NCI-H82 treated with DMSO at 0.1 percent for 48 hours (cell line): ENCODE results near the gene DBN1.
"Not testable (repeated sequence)": the region's sequence is repeated elsewhere in the genome, so short reads cannot be mapped to it uniquely, and the experiment has no call there.

ENCODE experiments used
- DNase-seq: peaks from one replicate; lab custom pipeline; 2025; ENCODE audit not compliant: unreplicated experiment; lab: John Stamatoyannopoulos, UW

The DBN1 gene

DNA sequence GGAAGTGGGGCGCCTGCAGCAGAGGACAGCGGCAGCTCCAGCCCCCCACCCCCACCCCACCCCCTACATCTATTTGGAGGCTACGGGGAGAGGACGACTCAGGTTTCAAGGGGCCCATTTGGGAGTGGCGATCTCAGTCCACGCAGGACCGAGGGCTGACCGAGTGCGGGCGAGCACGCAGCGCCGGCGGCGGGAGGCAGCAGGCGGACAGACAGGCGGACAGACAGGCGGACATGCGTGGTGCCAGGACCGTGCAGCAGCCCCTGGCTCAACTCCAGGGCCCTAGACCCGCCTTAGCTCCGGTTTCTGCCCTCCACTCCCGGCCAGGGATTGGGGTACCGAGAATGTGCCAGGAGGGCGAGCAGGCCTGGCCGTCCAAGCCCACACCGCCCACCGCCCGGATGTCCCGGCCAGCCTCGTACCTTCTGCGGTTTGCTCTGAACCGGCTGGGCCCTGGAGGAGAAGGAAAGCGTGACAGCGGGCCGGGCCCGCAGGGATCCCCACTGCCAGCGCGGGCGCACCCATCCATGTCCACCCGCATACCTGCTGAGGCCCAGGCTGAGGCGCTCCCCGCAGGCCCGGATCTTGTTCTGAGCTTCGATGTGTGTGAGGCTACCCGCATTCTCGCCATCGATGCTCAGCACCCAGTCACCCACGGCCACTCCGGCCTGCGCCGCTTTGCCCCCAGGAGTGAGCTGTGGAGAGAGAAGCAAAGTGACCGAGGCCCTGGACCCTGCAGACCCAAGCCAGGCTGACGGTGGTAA lies 18.7 kb upstream of the DBN1 start:
- no peak for DNase-seq

DNA sequence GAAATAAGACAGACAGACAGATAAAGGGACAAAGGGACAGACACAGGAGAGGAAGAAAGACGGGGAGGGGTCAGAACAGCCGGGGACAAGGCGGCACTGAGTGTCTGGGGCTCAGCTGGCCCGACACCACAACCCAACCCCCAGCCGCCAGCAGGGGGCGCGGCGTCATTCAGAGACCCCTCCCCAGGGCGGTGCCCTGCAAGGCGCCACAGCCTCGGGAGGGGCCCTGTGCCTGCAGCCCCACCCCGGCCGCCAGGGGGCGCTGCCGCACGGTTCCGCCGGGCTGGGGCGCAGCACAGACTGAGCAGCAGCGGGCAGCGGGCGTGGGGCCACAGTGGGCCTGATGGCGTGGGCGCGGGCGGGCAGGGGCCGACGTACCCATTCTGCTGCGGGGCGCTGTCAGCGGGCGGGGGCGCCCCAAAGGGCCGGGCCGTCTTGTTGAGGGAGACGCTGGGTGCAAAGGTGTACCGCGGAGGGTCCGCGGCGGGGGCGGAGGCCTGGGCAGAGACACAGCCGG lies 18.1 kb upstream of the DBN1 start:
- peak; percentile 46 for DNase-seq

DNA sequence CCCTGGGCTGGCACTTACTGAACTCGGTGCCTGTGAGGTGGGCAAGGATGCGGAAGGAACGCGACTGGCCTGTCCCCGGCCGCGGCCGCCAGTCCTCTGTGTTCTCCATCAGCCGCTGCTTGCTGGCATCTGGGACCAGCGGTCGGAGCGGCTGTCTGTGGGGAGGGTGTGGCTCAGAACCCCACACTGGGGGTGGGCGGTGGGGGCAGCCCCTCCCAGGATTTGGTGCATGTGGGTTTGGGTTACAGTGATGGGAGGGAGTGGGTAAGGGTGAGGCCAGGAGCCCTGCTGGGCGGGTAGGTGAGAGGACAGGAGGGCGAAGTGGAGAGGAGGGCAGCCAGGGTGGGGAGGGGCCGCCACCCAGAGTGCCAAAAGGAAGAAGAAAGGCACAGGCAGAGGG lies 17.6 kb upstream of the DBN1 start:
- DNase-seq = no peak

DNA sequence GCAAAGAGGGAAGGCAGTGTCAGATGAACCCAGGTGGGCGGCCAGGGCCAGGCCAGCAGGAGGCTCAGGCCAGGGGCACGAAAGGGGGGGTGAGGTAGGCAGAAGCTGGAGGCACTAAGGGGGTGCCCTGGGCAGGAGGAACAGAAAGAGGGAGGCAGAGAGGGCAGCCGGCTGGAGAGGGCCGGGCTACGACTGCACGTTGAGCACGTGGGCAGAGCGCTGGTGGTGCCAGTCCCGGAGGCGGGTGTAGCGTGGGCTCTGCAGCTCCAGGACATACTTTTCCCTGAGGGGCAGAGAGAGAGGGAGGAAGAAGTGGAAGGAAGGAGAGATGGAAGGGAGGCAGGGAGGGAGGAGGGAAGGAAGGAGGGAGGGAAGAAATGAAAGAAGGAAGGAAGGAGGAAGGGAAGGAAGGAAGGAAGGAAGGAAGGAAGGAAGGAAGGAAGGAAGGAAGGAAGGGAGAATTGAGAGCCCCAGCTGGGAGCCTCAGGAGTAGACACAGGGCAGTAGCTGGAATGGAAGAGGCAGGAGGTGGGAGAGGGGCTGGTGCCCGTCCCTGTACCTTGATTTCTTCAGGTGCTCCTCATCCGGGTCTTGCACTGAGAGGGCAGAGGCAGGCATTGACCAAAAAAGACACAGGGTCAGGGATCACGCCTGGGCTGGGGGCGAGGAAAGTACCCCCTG lies 17.0 kb upstream of the DBN1 start:
- no peak for DNase-seq

DNA sequence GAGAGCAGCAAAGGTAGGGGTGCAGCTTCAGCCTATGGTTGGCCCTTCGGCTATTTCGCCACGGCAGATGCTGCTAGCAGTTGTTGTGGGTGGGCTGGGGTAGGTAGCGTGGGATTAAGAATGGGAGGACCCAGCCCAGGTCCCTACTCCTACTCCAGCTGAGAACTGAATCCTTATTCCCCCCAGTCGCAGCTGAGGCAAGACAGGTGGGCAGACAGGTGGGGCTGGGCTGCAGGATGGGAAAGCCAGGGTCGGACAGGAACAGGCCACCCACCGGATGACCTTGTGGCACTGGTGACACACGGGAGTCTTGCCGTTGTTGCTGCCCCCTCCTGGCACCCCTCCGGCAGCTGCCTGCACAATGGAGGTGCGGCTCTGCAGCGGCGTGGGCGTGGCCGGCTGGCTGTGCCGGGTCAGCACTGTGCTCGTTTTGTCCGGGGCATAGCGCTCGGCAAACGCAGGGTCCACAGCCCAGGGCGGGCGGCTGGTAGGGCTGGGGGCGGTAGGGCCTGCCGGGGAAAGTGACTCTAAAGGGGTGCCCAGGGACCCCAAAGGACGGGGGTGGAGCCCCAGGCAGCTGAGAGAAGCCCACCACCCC lies 15.8 kb upstream of the DBN1 start:
- no peak for DNase-seq

DNA sequence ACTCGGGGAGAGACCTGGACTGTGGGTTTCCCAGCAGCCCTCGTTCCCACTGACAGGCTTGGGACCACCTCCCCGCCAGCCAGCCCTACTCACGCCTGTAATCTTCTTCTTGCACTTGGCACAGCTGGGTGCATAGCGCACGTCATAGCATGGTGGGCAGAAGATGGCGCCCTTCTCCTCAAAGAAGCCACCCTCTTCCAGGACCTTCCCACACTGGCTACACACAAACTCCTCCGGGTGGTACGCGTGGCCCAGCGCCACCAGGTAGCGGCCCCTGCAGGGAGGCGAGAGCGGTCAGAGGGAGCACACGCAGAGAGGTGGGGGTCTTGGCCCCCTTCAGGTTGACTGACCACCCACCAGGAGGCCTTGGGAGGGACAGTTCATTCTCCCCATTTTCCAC lies 14.5 kb upstream of the DBN1 start:
- DNase-seq = no peak

DNA sequence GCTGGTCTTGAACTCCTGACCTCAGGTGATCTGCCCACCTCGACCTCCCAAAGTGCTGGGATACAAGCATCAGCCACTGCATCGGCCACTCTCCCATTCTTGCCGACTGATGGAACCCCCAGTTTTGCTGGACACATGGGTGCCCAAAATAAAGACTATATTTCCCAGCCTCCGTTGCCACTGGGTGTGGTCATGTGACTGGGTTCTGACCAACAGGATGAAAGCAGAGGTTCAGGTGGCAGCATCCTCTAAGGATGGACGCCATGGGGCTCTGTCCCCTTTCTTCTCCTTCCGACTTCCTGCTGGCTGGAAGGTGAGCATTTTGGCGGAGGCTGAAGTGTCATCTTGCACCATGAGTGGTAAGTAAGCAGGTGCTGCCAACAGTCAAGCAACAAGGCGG lies 13.7 kb upstream of the DBN1 start:
- no peak for DNase-seq

DNA sequence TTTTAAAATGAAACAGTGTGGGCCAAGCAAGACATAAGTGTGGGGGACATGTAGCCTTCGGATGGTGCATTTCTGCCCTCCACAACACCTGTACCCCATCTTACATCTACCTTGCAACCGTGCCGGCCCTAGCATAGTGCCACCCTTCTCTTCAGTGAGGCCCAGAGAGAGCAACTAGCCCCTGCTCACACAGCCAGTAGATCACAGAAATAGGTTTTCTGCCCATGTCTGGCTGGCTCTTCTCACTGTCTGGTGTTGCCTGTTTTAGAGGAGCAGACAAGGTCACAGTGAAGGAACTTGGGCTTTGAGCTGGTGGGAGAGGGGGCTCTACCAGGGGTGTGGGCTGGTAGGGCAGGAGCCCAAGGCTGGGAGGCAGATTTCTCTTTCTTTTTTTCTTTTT lies 12.8 kb upstream of the DBN1 start:
- DNase-seq = no peak

DNA sequence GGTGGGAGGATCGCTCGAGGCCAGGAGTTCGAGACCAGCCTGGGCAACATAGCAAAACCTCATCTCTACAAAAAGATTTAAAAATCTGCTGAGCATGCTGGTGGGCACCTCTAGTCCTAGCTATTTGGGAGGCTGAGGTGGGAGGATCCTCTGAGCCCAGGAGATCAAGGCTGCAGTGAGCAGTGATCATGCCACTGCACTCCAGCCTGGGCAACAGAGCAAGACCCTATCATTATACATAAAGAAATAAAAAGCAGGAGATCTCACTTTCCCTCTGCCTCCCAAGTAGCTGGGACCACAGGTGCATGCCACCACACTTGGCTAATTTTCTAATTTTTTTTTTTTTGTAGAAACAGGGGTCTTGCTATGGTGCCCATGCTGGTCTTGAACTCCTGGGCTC lies 12.3 kb upstream of the DBN1 start:
- DNase-seq = not testable (repeated sequence)

DNA sequence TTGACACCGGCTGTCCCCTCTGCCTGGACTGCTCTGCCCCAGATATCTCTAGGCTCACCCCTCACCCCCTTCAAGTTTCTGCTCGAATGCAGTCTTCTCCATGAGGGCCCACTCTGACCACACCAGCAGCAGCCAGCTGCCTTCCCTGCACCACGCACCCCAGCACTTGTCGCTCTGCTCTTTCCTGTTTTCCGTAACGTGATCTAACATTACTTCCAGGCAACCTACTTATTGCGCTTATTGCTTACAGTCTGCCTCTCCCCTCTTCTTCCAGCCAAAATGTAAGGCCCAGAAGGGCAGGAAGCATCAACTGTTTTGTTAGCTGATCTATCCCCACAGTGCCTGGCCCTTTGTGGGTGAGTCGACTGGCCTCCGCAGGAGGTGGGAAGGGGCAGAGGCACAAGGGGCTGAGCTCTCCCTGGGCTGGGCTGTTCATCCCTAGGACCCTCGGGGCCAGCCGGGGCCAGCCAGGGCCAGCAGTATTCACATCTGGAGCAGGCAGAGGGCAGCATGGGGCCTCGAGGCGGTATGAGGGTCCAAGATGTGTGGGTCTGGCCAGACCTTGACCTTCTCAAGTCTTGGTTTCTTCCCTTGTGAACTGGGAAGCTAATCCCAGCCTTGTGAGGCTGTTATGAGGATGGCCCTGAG lies 11.6 kb upstream of the DBN1 start:
- no peak for DNase-seq

DNA sequence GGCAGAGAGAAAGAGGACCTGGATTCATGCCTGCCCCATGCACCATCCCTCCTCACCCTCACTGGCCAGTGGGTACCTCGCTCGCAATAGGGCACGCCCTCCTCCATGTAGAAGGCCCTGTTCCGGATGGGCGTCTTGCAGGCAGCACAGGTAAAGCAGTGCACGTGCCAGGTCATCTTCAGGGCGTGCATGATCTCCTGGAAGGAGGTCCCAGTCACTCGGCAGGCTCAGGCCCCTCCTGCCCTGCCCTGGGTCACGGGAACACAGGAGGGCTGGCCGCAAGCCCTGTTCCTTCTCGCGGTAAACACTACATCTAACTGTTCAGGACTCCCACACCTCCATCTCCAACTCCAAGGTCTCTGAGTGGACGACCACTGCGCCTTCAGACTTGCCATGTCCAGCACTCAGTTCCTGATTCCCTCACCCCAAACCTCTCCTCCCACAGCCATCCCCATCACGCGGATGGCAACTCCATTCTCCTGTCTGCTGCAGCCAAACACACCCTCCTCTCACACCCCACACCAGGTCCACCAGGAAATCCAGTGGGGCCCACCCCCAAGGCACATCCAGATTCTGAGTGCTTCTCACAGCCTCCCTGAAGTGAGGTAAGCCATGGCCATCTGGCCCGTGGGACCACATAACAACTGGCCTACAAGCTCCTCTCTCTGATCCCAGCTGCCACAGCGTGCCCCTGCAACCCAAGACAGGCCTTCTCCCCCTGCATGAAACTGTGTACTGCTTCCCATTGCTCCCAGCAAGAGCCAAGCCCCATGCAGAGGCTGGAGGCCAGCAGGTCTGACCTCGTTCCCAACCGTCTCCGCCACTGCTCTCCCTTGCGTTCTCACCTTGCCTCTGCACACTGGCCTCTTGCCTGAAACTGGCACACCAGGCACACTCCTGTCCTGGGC lies 10.8 kb upstream of the DBN1 start:
- no peak for DNase-seq

DNA sequence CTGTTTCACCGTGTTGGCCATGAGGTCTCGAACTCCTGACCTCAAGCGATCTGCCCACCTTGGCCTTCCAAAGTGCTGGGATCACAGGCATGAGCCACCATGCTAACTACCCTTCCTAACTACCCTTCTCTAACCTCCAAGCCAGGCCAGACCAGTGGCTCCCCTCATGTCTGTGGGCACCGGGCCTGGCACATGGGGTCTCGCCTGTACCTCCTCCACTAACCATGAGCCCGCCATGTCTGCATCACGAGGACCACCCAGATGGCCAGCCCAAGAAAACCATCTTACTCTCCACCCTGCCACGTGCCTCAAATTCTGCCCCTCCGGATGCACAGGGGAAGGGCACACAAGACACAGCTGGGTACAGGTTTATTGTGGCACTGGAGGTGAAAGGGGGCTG lies 9.6 kb upstream of the DBN1 start:
- no peak for DNase-seq

DNA sequence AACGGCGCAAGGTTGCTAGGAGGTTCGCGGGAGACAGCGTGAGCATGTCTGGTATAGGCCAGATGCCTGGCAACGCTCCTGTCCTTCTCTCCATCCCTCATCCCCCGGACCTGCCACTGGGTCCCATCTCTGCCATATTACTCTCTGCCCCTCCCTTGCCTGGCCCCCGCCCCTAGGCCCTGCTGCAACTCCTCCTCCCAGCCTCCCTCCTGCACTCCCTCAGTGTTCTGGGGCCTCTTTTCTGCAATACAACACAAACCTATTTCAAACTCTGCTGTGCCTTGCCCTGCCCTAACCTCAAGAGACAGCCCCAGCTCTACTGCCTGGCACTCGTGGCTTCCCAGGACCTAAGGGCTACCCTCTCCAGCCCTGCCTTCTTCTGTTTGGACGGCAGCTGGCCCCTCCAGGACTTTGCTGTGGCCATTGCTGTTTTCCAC lies 8.9 kb upstream of the DBN1 start:
- no peak for DNase-seq

DNA sequence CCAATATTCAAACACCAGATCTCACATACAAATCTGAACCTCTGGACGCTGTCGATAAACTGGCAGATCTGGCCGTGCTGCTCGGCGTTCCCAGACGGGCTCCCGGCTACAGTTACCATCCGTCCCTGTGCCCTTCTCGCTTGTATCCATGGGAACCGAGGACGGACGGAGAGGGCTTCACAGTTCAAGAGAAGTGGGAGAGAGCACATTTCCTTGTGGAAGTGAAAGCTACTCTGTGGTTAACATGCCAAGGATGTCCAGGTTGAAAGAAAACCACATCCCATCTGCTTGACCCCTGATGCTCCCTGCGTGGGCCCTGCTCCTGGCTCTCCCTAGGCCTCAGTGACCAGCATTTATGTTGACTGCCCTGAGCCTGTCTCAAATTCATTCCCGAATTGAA lies 6.3 kb upstream of the DBN1 start:
- DNase-seq = no peak

DNA sequence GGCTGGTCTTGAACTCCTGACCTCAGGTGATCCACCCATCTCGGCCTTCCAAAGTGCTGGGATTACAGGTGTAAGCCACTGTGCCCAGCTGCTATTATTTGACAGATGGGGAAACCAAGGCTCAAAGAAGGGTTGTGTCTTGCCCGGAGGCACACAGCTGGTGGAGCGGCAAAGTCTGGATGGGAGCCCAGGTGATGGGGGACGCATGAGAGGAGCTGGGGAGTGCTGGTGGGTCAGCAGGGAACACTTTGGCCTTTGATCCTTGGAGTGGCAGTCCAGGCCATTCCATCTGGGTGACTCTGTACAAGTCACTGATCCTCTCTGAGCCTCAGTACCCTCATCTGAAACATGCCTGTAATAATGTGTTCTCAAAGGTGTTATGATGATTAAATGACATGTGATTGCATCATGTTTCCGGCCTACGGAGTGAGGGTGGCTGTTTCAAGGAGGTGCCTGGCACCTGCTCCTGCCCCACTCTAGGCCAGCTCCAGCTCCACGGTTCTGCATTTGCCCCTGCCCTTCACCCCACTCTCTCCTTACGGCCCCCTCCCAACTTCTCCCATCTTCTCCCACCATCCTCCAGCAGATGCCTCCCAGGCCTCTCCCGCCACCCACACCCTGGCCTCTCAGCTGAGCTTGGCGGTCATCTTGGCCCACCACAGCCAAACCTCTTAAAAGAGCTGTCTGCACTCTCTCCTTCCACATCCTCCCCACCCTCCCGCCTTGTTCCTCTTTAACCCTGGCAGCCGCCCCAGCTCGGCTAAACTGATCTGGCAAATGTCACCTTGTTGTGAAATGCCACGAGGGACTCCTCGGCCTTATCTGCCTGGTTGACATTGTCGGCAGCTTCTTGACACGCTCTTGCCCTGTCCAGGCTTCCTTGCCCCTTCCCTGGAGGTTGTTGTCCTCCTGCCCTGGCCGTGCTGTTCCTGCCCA lies 5.5 kb upstream of the DBN1 start:
- no peak for DNase-seq

DNA sequence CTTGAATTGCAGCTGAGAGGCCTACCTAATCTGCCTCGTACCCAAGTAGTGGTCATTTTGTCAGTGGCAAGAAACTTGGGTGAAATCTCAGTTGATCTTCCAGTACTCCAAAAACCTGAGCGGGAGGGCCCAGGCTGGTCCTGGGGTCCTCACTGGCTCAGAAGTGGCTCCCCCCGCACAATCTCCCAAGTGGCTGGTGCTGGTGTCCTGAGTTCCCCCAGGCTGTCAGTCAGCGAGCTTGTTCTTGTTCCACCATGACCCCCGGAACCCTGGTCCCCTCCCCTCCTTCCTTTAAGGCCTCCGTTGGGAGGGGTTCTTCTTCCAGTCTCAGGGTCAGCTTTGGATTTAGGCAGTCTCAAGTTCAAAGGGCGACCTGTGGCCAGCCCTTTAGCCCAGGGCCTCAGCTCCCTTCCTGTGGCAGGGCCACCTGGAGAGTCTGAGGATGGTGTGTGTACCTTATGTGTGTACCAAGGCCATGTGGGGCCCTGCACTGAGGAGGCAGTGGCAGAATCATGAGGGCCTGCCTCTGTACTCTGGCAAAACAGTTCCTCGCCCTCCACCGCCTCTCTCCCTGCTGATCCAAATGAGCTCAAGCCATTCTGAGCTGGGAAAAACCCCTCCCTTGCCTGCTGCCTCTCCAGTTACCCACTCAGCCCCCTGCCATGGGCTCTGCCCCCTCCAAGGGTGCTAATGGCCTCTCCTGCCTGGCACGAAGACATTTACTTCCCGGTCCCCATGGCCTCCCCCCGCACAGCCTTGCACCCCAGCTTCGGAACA lies 4.5 kb upstream of the DBN1 start:
- DNase-seq = no peak

DNA sequence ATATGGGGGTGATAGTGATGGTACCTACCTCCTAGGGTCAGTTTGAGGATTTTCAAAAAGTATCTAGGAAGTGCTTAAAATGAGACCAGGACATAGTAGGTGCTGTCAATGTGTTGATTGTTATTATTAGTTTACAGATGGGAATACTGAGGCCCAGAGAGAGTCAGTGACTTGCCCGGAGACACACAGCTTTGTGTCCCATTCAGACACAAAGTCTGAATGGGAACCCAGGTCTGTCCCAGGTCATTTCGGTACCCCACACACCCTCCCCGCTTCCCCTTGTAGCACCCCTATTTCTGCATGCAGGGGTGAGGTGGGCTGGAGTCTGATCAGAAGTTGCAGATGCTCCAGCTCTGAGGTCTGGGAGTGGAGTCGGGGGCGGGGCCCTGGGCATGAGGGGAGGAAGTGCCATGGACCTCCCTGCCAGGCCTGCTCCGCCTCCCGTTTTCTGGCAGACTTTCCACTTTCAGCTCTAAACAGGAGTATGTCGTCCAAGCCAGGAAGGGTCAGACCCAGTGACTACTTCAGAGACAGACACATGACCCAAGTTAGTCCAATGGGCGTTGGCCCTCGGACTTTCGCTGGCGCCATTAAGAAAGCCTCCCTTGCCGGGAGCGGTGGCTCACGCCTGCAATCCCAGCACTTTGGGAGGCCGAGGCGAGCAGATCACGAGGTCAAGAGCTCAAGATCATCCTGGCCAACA lies 3.2 kb upstream of the DBN1 start:
- no peak for DNase-seq
